Islet of Langerhans (tissue), 1 donor: ENCODE results near the gene TNFRSF4.

ENCODE experiments used
- FAIRE-seq: peaks from one replicate; lab custom pipeline; 2011; peaks lifted over from hg19 to GRCh38; lab: Jason Lieb, UNC

The TNFRSF4 gene

DNA sequence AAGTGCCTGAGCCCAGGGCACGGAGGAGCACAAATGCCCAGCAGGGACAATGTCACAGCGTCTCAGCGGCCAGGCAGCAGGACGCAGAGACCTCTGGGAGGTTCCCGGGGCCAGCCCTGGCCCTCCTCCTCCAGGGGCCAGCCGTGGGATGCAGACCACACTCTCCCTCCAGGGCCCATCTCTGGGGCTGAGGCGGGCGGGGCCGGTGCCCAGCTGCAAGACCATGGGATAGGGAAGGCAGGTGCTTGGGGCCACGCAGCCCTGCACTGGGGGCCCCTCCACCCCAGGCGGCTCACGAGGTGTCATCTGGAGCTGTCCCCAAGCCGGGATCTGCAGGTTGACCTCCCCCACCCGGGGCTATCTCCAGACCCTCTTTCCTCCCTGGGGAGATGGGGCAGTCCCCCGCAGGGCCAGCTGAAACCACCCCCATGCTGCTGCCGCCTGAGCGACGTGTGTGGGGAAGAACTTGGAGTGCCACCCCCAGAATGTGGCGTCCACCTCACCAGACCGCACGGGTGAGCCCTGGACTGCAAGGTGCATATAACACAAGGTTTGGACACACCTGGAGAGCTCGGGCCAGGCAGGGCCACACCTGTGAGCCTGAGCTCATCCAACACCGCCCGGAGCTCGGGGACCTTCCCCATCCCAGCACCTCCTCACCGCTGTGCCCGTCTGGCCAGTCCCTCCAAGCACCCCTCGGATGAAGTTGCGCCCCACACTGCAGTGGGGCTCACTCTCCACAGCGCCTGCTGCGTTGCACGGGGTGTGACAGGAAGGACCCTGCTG is 44.3 kb downstream of the TNFRSF4 start:
- FAIRE-seq = no peak

DNA sequence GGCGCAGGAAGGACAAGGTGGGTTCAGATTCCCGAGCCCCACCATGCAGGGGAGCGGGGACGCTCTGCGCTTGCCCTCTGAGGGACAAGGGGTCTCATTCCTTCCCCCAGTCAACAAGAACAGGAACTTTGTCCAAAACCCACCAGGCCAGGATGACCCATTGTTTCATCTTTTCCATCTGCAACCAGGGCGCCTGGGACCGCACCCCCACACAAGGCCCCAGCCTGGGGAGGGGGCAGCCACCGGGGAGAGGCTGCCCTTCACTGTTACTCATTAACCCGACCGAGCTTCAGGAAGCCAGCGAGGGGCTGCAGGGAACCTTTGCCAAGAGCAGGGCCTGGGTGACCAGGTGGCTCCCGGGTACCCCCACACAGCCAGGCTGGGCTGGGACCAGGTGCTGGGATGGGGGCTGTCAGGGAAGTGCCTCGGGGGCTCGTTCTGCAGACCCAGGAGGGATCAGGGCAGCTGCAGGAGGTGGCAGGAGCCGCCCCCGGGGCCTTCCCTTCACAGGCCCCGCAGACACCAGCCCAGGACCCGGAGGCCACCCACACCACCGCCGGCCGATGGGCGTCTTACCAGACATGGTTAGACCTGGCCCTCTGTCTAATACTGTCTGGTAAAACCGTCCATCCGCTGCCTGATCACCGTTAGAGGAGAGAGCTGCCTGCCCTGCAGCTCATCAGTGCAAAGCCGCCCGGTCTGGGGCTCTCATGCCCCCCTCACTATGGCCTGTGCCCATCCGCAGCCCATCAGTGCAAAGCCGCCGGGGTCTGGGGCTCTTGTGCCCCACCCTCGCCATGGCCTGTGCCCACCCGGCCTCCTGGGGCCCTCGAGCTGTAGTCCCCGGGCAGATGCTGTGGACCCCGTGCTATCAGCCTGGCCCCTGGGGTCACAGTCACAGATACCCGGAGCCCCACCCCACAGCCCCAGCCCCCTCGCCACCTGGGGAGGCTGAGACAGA is 45.2 kb downstream of the TNFRSF4 start:
- no peak for FAIRE-seq

DNA sequence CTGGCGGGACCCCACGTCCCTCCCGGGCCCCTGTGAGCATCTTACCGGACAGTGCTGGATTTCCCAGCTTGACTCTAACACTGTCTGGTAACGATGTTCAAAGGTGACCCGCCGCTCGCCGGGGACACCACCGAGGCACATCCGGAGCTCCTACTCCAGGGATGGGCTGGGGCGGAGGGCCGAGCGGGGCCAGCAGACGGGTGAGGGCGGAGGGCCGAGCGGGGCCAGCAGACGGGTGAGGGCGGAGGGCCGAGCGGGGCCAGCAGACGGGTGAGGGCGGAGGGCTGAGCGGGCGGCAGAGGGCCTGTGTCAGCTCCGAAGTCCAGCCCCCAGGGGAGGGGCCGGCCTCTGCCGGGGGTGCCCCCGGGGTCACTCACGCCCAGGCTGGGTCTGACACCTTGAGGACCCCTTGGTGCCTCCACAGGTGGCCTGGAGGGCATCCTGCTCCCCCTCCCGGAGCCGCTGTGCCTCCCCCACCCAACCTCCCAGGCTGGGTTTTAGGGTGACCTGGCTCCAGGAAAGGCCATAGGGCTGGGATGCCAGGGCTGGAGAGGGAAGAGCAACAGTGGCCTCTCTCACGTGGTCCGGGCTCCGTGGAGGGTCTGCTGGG is 46.0 kb downstream of the TNFRSF4 start:
- FAIRE-seq = no peak

GRCh38 chr1:1167398-1167821 is 46.5 kb downstream of the TNFRSF4 start:
- FAIRE-seq = no peak

DNA sequence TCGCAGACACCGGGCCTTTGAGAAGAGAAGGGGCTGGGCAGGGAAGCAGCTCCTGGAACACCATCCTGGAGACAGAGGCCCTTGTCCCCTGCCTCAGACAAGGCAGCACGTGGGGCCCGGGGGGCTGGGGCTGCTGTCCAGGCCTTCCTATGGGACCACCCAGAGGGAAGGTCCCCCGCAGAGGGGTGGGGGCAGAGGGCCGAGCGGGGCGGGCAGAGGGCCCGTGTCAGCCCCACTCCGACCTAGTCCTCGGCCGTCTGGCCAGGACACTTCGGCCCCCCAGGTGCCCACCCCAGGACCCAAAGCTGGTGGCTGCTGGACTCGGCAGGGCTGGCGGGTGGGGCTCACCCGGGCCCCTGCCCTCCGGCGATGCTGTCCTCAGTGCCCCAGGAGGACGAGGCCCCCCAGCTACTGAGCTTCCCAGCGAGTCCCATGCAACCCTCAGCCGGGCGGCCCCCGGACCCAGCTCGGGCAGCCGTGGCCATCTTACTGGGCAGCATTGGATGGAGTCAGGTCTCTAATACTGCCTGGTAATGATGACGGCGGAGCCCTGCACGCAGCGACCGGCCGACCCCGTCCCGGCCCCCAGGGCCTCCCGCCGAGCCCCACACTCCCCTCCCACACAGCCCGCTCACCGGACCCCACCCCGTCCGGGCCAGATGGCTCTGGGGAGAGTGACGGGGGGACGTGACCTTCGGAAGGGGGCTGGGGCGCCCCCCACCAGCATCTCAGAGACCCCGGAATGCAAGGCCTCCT is 47.1 kb downstream of the TNFRSF4 start:
- no peak for FAIRE-seq

- no peak for FAIRE-seq
Observed at GRCh38 chr1:1165900-1166421, 48.0 kb downstream of the TNFRSF4 start.

- no peak for FAIRE-seq
Observed at GRCh38 chr1:1165485-1165884, 48.5 kb downstream of the TNFRSF4 start.

GRCh38 chr1:1164701-1165451 is 49.1 kb downstream of the TNFRSF4 start:
- FAIRE-seq = no peak

GRCh38 chr1:1164361-1164700 is 49.6 kb downstream of the TNFRSF4 start:
- no peak for FAIRE-seq

GRCh38 chr1:1163538-1164070 is 50.3 kb downstream of the TNFRSF4 start:
- no peak for FAIRE-seq

GRCh38 chr1:1162597-1163537 is 51.1 kb downstream of the TNFRSF4 start:
- no peak for FAIRE-seq

GRCh38 chr1:1161683-1162079 is 52.3 kb downstream of the TNFRSF4 start:
- FAIRE-seq = no peak
